ENCODE measurements around the gene NRXN3.
"Not testable (repeated sequence)": the region's sequence is repeated elsewhere in the genome, so short reads cannot be mapped to it uniquely, and the experiment has no call there.

The NRXN3 gene

DNA sequence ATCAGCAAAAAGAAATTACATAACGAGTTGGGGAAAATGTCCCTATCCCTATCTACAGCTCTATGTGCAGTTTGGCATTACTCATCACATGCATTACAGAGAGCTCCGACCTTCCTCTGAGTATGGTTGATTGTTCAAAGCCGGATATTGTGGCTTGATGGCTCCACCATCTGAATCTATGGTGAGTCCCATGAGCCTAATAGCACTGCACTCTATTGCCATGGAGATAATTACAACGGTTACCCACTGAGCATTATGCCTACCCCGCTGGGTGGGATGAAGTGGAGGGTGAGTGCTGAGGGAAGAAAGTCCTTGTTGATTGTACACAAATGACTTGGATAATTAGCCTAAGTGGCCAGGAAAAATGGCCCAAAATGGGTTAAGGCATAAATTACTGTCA is 800.5 kb downstream of the NRXN3 start:
- DNase-seq = no peak

GRCh38 chr14:78972440-78972839 is 802.3 kb downstream of the NRXN3 start:
- no peak for DNase-seq

GRCh38 chr14:78974691-78975090 is 804.5 kb downstream of the NRXN3 start:
- no peak for DNase-seq

- no peak for DNase-seq
Measured at GRCh38 chr14:78975734-78976133, 805.6 kb downstream of the NRXN3 start.

DNA sequence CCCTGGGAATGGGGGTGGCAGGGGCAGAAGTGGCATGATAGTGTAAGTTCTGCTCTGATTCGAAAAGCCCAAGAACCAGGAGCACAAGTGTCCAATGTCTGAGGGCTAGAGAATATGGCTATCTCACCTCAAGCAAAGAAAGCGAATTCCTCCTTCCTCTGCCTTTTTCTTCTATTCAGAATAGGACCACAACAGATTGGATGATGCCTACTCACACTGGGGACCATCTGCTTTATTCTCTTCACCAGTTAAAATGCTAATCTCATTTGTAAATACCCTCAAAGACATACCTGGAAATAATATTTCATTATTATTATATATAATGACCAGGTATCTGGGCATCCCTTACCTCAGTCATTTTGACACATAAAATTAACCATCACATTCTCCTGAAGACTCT is 808.7 kb downstream of the NRXN3 start:
- DNase-seq = no peak

DNA sequence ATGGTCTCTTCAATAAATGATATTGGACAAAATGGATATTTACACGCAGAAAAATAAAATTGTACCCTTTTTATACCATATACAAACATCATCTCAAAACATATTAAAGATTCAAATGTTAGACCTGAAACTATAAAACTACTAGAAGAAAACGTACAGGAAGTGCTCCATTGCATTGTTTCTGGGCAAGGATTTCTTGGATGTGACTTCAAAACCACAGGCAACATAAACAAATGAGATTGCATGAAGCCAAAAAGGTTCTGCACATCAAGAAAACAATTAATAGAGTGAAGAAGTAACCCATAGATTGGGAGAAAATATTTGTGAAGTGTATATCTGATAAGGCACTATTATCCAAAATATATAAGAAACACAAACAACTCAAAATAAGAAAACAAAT is 812.4 kb downstream of the NRXN3 start:
- no peak for DNase-seq

- no peak for DNase-seq
Measured at GRCh38 chr14:78983126-78983525, 813.0 kb downstream of the NRXN3 start.

GRCh38 chr14:78985668-78986381 is 815.7 kb downstream of the NRXN3 start:
- no peak for DNase-seq

- DNase-seq = no peak
Measured at GRCh38 chr14:78986989-78987388, 816.8 kb downstream of the NRXN3 start.

DNA sequence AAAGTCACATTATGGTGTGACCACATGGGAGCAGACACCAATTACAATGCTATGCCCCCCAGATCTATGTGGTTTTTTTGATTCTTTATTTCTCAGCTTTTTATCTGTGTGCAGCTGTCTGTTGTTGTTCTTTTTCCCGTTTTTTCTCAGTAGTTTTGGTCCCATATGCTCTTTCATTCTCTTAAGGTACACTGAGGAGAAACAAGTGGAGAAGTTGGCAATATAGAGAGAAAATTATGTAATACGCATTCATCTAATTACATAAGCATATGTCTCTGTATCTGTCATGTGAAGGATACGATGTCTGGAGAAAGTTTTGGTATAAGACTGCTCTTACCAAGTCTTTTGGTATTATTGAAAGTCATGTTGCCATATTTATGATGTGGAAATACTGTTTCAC is 819.0 kb downstream of the NRXN3 start:
- DNase-seq = no peak

DNA sequence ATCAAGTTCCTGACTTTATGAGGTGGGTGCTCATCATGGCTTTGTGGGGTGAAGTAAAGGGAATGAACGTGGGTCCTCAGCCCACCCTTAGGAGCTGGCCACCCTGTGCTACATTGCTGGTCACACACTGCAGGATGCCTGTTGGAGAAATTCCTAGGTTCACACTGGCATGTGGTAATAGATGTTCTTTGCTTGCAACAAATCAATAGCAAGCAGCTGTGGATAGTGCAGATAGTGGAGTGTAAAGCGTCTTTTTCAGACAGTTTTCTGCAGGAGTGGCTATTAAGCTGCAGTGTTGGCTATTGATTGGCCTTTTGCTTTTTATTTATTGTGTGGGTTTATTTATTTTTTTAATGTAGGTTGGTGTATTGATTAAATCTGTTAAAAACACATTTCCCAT is 822.7 kb downstream of the NRXN3 start:
- DNase-seq = no peak

GRCh38 chr14:78997811-78998210 is 827.6 kb downstream of the NRXN3 start:
- DNase-seq = no peak

GRCh38 chr14:79009286-79009685 is 839.1 kb downstream of the NRXN3 start:
- no peak for DNase-seq

GRCh38 chr14:79011091-79011919 is 841.1 kb downstream of the NRXN3 start:
- DNase-seq = no peak

DNA sequence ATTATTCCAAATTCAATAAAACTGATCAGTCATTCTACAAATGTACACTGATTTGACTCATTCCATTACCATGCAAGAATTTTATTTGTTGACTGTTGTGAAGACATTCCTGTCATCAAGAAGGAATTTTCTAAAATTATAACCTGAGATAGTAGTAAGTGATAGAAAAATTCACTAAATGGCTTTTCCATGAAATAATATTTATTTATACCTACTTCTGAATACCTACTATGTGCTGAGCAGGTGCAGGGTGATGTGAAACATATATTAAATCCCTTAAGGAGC is 841.7 kb downstream of the NRXN3 start:
- DNase-seq = no peak

DNA sequence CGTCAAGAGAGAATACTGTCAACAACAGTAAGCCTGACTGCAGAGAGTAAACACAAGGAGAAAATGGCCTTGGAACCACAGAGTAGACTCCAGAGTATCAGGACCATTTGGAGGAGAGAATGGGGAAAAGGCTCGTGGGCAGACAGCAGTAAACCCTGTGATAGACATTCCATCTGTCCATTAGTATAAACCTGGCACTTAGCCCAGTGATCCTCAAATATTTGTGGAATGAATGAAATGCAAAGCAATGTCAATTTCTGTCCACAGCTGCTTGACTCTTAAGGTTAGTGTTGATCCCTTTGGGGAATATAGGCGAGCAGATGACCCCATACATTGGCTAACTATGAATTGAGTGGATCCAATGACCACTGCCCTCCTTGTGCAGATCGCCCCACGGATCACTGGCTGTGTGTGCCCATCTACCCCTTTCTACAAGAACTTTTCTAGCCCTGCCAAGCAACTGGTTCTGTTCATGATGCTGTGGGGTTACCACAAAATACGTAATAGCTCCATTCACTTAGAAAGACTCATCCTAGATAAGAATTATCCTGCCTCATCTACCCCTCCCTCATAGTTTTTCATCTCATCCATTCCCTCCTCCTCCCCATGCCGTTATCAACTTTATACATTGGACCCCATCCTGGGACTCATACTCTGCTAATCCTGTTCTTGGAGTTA is 846.8 kb downstream of the NRXN3 start:
- DNase-seq = no peak

DNA sequence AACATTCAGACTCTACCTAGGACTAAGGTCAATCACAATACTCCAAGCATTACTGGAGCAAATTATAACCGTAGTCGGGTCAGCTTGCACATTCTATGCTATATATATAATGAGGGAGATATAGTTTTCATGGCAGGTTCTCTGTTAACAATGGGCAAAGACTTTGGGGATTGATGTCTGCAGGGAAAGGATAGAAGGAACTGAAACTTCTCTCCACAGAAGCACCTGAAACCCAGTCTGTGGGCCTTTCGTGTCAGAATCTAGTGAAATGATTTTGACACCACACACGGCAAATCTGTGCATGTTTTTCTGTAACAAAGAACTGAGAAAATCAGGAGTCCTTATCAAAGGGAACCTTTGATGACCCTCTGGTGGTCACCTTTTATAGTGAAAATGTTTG is 847.4 kb downstream of the NRXN3 start:
- DNase-seq = no peak

DNA sequence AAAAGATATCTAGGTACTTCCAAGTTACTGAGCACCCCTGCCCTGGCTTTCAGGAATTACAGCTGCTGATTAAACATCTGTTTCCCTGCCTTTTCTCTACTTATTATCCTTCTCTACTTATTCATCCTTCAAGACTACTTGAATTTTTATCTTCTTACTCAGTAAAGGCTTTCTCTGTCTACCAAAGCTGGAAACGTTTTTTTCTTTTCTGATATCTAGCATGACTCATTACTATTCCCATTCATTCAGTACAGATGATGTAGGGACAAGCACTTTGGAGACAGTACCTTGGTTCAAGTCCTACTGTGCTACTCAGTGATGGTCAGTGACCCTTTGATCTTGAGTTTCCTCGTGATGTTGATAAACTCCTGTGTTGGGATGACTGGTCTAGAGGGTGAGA is 848.7 kb downstream of the NRXN3 start:
- no peak for DNase-seq

GRCh38 chr14:79019898-79020297 is 849.7 kb downstream of the NRXN3 start:
- not testable (repeated sequence) for DNase-seq

DNA sequence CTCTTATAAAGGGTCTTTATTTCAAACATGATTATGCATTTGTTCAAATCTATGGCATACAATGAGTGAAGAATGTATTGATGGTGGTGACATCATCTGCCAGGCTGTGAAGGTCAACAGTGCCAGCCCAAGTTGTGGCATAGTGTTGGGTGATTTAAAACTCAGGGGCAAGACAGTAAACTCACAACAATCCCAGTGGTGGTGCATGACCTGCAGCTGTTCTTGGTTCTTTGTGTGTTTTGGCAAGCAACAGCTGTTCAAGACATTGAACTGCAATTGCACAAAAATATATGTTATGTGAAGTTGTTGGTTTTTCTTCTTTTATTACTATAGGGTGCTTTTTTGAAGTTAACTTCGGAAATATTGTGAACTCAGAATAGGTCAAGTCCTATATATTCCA is 851.6 kb downstream of the NRXN3 start:
- no peak for DNase-seq

GRCh38 chr14:79027138-79027537 is 857.0 kb downstream of the NRXN3 start:
- DNase-seq = no peak

GRCh38 chr14:79028281-79028680 is 858.1 kb downstream of the NRXN3 start:
- DNase-seq = no peak

DNA sequence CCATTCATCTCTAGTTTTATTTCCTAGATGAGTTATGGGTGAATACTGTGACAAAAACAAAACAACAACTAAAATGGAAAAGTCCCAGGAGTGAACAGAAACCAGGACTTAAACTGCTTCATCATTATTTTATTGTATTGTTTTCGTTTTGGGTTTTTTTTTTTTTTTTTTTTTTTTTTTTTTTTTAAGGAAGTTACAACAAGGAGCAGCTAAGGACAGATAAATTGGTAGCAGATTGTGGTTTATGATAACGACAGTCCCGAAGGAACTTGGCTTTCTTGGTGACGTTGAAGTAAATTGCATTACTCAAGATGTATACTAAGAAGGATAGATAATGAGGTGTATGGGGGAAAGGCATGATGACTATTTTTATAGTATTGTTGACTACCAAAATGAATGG is 866.3 kb downstream of the NRXN3 start:
- no peak for DNase-seq

DNA sequence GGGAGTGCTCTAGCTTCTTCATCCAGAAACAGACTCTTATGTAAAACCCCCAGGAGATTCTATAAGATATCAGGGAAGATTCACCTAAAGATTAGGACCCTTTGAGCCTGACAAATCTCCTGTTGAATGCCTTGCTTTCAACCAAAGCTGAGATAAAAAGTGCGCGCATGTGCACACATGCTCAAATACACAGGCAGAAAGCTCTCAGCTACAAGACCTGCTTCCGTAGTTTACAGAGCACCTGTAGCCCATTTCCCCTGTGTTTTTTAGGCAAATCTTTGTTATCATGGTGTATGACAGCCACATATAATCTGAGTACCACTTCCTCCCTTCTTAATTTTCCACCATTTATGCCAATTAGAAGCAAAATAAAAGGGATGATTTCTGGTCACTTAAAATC is 866.9 kb downstream of the NRXN3 start:
- DNase-seq = no peak
